HG02642 (cell line): ENCODE measurements around the gene MBNL3.
"Not testable (repeated sequence)": the region's sequence is repeated elsewhere in the genome, so short reads cannot be mapped to it uniquely, and the experiment has no call there.

Experiments used
- ATAC-seq: cut with Tn5 transposase; IDR thresholded peaks from one replicate; pipeline ENCODE4 v1.9.1; 2021; ENCODE audit warnings: mild to moderate bottlenecking; ENCODE audit not compliant: unreplicated experiment, poor library complexity

Gene MBNL3

DNA sequence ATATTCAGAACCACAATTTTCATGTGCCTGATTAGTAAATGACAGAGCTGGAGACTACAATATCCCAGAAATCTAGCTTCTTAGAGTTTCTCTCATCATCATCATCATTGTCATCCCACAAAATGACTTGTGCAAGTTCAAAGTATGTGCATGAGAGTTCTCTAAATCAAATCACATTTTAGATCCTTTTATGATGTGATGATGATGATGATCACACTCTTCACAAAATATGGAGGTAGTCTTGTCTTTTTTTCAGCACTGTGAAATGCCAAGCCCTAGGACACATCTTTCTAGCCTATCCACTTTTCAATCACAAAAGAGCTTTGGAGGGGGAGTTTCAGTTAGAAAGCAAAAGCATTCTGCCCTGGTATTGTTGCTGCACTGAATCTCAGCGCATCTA is 7.4 kb downstream of the MBNL3 start:
- no peak for ATAC-seq

- ATAC-seq, result peak; percentile 86
Measured at GRCh38 chrX:132480581-132481203, 8.1 kb downstream of the MBNL3 start.

GRCh38 chrX:132474544-132475248 is 14.1 kb downstream of the MBNL3 start:
- ATAC-seq, result no peak

DNA sequence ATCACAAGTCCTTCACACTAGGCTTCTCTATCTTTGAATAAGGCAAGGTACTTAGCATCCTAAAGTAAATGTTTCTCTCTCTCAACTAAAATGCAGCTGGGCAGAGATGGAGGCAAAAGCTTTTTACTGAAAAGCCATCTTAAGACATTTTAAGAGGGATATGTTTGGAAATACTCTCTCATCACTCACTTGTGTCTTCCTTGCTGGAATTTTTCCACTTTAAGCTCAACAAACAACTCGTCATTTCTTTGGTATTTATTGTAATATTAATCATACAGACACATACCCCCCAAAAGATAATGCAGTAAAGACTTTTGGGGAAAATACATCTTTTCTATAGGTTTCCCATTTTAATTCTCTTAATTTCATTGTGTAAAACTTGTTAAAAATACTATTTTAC is 16.4 kb downstream of the MBNL3 start:
- ATAC-seq, result no peak

- no peak for ATAC-seq
Measured at GRCh38 chrX:132470831-132471230, 18.0 kb downstream of the MBNL3 start.

DNA sequence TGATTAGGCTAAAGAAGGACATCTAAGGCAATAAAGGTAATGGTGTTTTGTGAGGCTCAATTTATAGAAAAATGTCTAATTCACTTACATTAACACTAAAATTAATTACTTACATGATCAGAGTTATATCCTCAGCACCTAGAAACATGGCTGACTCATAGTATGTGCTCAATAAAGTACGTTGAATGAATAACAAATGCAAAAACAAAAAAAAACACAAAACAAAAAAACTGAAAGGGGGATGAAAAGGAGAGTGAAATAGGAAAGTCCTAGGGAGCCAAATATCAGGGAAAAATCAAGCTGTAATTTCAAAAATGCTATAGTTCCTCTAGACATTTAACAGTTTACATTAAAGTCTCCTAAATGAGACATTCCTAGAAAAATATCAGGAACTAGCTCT is 18.7 kb downstream of the MBNL3 start:
- no peak for ATAC-seq

DNA sequence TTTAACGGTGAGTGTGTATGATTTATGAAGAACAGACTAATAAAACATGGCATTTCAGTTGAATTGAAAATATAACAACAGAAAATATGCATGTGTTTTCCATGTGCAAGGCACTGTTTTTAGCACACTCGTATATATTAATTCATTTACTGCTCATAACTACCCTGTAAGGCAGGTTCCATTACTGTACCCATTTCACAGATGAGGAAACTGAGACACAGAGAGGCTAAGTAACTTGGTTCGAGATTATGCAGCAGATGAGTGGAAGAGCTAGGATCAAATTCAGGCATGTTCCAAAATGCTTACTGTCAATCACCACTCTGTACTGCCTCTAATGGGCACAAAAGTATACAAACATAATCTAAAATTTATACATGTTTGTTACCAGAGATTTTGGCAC is 20.4 kb downstream of the MBNL3 start:
- no peak for ATAC-seq

DNA sequence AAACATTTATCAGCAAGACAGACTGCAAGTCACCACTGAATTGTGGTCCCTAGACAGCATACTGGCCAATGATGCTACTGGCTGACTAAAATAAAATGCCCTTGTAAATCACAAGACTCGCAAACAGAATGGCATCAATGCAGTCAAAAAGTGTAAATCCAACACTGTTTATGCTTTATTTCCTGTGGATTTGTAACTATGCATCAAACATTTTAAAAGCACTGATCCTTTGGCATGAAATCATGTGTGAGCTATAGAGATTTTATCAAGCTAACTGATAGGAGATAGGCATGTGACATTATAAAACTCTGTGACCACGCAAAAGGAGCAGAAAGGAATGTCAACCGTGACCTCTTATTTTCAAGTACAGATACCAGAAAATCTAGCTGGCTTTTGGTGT is 20.8 kb downstream of the MBNL3 start:
- ATAC-seq, result no peak

- no peak for ATAC-seq
Measured at GRCh38 chrX:132467026-132467425, 21.8 kb downstream of the MBNL3 start.

GRCh38 chrX:132463411-132463810 is 25.4 kb downstream of the MBNL3 start:
- ATAC-seq, result no peak

DNA sequence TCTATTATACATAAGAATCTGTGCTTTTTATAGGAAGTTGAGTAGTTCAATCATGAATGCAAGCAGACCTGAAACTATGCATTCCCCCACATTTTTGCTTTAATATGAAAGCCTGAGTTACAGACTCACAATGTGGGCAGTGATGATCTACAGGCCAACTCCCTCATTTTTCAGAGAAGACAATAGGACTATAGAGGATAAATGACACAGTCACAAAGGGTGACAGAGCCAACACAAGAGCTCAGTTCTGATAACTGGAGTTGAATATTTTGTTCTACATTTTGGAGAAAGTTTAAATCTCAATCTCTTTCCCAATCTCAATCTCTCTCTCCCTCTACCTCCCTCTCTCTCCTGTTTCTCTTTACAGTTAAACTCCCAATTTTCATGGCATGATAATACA is 27.0 kb downstream of the MBNL3 start:
- no peak for ATAC-seq

- no peak for ATAC-seq
Measured at GRCh38 chrX:132452911-132453550, 35.8 kb downstream of the MBNL3 start.

GRCh38 chrX:132445909-132446308 is 42.9 kb downstream of the MBNL3 start:
- ATAC-seq, result not testable (repeated sequence)

DNA sequence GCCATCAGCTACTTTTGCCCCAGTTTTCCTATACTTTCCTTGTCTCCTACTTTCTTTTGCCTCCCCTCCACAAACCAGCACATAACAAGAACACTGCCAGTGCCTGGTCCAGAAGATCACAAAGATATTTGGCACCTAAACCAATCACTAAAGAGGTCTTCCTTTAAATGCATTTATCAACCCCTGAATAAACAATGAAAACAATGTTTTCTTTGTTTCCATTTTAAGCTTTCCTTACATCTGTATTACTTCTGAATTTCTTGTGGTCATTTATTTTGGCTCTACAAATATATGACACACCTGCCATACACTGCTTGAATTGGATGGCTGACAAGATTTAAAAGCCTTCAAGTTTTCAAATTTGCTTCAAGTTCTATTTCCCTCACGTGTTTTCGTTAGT is 43.9 kb downstream of the MBNL3 start:
- no peak for ATAC-seq

GRCh38 chrX:132443196-132444135 is 45.4 kb downstream of the MBNL3 start:
- no peak for ATAC-seq

DNA sequence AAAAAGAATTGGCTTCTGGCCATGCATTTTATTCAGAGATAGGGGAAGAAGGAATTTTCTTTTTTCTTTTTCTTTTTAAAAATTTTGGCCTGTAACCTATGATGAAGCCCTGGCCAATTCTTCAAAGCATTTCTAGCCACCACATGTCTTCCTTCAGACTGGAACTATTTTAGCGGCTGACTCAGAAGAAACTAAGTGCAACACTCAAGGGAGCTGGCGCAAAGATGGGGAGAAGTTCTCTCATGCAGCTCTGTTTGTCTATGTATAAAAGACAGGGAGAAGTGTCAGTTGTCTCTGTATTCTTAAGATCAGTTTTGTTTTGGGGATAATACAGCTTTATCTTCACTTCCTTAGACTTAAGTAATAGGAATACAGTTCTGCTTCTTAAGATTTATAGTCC is 46.1 kb downstream of the MBNL3 start:
- ATAC-seq, result no peak

- ATAC-seq, result no peak
Measured at GRCh38 chrX:132435222-132435621, 53.6 kb downstream of the MBNL3 start.

GRCh38 chrX:132433551-132433950 is 55.3 kb downstream of the MBNL3 start:
- ATAC-seq, result no peak

DNA sequence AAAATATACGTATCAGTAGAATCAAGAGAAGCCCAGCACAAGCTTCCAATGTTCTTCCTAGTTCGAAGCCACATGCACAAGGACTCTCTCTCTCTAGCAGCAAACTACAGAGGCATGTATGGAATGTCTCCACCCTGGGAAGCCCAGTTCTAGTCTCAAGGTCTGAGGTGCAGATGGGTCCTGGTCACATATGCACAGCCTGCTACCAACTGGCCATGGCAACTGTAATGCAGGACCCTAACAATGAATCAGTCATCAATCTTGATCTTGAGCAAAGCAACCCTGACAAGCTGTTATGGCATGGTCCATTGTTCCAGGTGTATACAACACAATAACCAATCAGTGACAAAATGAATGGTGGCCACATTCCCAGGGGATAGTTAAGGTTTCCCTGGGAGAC is 55.8 kb downstream of the MBNL3 start:
- no peak for ATAC-seq

- no peak for ATAC-seq
Measured at GRCh38 chrX:132428896-132429295, 59.9 kb downstream of the MBNL3 start.
